GM21723 (cell line): ENCODE results near the gene MYO1B.

Experiments used
- ATAC-seq: cut with Tn5 transposase; IDR thresholded peaks from one replicate; pipeline ENCODE4 v1.9.1; 2021; ENCODE audit warnings: mild to moderate bottlenecking, moderate library complexity; ENCODE audit not compliant: unreplicated experiment

Gene MYO1B

DNA sequence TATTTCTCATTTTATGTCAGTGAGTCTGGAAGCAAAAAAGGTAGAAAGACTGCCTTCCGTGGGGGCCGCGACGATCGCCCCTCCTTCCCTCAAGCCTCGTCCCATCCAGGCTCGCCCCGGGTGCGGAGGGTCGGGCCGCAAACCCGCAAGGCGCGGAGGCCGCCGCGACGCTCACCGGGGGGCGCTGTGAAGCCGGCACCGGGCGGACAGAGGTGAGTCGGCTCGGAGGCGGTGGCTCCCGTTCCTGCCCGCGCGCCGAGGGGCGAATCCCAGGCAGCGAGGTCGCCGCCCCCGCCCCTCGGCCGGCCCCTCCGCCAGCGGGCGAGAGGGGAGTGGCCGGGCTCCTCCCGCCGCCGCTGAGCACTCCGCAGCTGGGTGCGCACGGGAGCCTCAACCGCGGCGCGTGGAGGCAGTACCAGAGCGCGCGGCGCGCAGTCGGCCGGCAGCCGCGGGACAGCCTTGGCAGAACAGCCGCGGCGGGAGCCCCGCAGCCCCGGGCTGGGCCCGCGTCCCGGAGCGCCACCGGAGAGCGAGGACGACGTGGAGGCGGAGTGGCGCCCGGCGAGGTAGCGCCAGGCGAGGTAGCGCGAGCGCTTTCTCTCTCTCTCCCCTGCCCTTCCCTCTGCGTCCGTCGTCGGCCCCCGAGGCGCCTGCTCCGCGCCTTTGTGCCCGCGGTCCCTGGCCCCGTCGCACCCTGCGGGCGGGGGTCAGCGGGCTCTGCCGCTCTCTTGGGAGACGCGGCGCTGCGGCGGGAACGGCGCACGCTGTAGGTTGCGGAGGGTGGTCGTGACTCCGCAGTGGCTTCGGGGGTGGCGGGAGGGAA lies at the start of gene MYO1B:
Gene MYO1B (plus strand): TSS at position 359 of the 823 bp plus-strand sequence. CDS start 31,492 bp downstream, outside the sequence.
- ATAC-seq, result peak; percentile 69

GRCh38 chr2:191197096-191197495 lies 48.1 kb upstream of the MYO1B start:
- ATAC-seq, result no peak

DNA sequence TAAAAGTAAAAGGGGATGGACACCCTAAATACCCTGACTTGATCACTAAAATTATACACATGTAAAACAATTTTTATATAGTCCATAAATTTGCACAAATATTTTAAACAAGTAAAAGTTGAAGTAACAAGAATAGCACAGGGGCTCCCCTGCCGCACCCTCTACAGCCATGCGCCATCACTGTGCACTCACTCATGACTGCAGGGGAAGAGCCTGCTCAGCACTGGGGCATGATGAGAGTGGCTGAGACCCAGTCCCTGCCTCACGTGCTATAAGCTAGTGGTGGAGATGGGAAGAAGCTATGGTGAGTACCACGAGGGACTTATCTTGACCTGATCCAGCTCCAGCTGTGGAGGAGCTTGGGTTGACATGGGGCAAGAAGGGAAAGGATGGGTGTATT lies 46.9 kb upstream of the MYO1B start:
- no peak for ATAC-seq

GRCh38 chr2:191199929-191200512 lies 45.2 kb upstream of the MYO1B start:
- ATAC-seq, result no peak

DNA sequence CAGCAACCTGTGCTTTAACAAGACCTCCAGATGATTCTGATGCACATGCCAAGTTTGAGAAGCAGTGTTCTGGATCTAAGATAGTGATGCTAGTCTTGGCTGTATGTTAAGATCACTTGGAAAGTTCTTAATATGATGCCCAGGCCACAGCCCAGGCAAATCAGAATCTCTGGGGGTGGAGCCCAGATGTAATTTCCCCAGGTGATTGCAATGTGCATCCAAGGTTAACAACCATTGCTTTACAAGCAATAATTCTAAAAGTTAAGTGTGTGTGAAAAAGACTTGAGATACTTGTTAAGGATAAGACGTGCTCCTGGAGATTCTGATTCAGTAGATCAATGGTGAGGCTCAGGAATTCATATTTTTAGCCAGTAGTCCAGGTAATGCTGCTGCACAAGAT lies 44.3 kb upstream of the MYO1B start:
- no peak for ATAC-seq

- ATAC-seq, result no peak
These were observed 42.9 kb upstream of the MYO1B start for GRCh38 chr2:191202209-191202721.

GRCh38 chr2:191202881-191203397 lies 42.3 kb upstream of the MYO1B start:
- no peak for ATAC-seq

DNA sequence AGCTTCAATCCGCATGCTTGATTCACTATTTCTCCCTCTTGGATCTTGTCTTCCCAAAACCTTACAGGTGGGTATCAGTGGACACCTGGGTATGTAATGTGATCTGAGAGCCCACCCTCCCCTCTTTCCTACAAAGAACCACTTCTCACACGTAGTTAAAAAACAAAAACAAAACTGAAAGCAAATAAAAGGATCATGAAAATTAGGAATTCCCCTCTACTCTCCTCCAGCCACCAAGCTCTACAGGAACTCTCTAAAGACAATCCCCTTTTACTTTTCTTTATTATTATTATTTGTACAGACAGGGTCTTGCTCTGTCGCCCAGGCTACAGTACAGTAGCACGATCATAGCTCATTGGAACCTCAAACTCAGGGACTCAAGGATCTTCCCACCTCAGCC lies 40.8 kb upstream of the MYO1B start:
- peak; percentile 72 for ATAC-seq

GRCh38 chr2:191206613-191207471 lies 38.4 kb upstream of the MYO1B start:
- no peak for ATAC-seq

- ATAC-seq, result no peak
These were observed 35.9 kb upstream of the MYO1B start for GRCh38 chr2:191209340-191209739.

DNA sequence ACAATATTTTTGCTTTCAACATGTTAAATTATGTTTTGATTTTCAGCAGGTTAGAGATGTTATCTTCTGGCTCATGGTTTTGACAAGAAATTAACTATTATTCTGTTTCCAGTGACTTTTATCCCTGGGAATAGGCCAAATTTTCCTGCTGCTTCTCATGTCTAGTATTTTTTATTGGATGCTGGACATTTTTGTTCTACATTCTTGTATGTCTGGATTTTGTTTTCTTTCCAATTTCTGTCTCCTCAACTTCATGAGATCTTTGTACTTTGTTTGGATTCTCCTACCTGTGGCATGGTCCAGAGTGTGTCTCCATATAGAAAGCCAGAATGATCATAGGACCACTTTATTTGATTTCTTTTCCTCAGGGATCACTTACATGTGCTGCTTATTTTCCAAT lies 33.1 kb upstream of the MYO1B start:
- ATAC-seq, result no peak

DNA sequence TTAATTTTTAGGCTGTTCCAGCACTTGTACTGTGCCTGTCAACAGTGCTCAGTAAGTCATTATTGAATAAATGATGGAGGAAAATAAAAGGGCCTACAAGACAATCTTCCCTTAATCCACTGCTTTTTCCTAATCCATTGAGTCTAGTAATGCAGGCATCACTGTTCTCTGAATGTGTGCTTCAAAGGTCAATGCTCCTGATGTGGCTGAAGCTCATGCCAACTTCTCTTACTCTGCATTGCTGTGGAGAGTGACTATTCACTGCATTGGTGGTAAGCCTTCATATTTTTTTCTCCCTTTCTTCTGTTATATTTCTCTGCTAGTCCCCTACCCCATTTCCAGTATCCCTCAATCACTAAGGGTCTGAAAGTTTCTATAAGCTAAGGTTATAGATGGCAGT lies 31.9 kb upstream of the MYO1B start:
- no peak for ATAC-seq

DNA sequence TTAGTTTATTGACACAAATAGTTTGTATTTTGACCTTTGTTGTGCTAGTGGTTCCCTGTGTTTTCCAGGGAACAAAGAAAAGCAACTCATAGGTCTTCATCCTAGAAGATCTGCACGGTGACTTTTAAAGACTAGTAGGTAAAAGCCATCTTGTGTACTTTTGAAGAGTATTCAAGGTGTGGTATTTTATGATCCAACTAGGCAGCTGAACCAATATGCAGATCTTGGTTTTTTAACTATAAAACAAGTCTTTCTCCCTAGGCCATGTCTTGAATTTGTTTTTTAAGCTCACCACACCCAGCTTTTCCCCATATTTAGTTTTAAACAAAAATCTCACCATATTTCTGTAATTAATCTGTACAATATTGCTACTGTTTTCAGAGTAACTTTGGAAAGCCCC lies 30.0 kb upstream of the MYO1B start:
- no peak for ATAC-seq

DNA sequence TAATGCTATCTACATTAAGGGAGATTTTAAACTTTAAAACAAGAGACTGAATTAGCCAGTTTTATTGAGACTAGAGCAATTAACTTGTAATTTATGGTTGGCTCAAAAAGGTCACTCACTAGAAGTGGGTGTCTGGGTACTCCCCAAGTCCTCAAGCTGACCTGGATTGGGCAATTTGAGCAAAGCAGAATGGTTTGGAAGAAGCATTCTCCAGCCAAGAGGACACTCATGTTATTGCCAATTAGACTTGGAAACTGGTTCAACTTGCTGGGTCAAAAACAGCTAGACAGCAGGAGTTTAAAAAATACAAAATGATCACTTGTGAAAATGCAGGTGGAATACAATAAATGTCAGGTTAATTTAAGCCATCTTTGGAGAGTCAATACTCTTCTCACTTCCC lies 29.5 kb upstream of the MYO1B start:
- no peak for ATAC-seq

DNA sequence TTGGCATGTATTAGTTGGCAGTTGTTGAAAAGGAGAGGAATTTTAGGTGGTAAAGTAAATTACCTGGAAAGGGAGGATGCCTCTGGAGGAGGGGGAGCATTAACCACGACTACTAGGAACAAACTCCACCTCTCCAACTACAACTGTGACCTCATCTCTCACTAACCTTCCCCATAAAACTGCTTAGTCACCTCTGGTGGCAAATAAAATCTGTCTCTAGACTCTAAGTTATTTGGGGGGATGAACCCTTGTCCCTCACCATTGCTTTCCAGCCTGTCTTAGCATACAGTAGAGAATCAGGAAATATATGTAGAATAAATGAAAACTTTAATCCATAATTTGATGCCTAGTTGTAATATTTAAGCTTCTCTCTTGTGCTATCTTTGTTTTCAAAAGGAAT lies 27.6 kb upstream of the MYO1B start:
- no peak for ATAC-seq

DNA sequence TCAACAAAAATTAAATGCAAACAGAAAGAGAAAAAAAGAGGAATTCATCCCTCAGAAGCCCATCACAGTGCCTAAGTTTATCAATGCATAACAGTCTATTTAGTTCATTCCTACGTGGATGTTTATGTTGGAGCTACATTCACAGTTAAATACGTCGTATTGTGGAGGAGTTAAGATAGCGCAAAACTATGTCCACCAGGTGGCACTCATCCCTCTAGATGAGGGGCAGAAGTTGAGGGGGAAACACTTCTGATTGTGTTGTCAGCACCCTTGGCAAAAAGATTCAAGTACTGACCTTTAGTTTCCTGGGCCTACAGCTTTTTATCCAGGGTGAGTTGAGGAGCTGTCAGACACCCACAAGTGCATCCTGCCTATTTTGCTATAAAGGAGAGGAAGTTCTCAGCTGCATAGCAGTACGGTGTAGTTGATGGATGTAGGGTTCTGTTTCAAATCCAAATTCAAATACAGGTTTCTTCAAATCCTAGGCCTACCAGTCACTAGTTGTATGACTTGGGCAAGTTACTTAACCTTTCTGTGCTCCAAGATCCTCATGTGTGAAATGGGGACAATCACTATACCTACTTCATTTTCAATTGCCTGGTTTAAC lies 26.8 kb upstream of the MYO1B start:
- peak; percentile 63 for ATAC-seq

GRCh38 chr2:191220671-191221070 lies 24.5 kb upstream of the MYO1B start:
- ATAC-seq, result peak; percentile 67

DNA sequence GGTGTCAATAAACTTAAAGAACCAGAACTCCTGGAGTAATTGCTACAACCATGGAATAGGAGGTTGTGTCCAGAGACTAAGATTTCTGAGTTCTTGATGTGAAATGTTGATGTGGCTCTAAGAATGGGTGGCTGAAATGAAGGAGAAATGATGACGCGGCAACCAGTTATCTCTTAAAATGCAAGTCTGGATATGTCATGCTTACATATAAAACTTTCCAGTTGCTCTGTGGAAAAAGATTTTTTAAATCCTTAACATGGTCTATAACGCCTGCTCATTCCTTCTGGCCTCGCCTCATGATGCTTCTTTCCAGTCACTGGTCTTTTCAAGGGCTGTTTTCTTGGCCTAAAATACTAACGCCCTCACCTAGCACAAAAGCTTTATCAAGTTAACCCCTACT lies 23.5 kb upstream of the MYO1B start:
- no peak for ATAC-seq

GRCh38 chr2:191222507-191222906 lies 22.7 kb upstream of the MYO1B start:
- ATAC-seq, result no peak

DNA sequence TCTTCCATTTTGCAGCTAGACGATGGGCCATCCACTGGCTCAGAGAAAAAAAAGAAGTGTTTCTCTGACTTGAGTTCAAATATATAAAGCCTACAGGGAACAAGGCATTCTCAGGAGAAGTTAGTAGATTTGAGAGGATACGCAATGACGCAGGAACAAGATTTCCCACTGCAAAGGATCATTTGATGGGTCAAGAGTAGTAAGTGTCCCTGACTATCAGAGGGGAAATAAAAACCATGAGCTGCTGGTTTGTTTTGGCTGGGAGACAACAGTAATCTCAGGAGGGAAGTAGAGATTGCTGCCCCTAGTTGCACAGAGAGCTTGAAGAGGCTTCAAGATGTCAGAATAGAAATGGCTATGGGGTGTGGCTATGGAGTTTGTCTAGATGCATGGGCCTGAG lies 22.3 kb upstream of the MYO1B start:
- no peak for ATAC-seq

- no peak for ATAC-seq
These were observed 20.1 kb upstream of the MYO1B start for GRCh38 chr2:191225126-191225525.
